ENCODE results near the gene SNX25. TPM values are rescaled to one million over a fixed set of nuclear protein-coding genes. Genes with fewer than 3 reads are reported as not detected.

SNX25 gene
- polyA plus RNA-seq, 1 of the 3 experiments (the other 2 are of a cell fraction), result 8.5 TPM

- Histone ChIP-seq H3K4me3 (ENCODE audit: low read depth in 2 of 2, low read length in 1 of 2) (no peak overlapping the region), H3K27ac (ENCODE audit: low read depth in 2 of 2, low read length in 1 of 2) (no peak overlapping the region), H2AFZ (ENCODE audit: low read depth) (no peak overlapping the region), H3K9me3 (no peaks in the 10 kb centered on the region), H3K36me3 (replicated peaks in 1 of 2; ENCODE audit: control insufficient read depth in 1 of 2, insufficient read depth in 2 of 2, low read length in 1 of 2) (peaks cover 52 to 63% of the 10 kb centered on the region in 2 experiments), H3K4me1 (ENCODE audit: control insufficient read depth in 1 of 2, insufficient read depth in 2 of 2, low read depth in 1 of 2, low read length in 1 of 2) (no peaks in the 10 kb centered on the region), H3K4me2 (no peak overlapping the region), H3K27me3 (ENCODE audit: insufficient read depth) (no peaks in the 10 kb centered on the region), H3F3A (replicated peaks; ENCODE audit: insufficient read depth) (peaks cover 21% of the 10 kb centered on the region), H3K9ac (no peak overlapping the region), H4K20me1 (ENCODE audit: insufficient read depth) (no peaks in the 10 kb centered on the region), H3K9me2 (no peaks in the 10 kb centered on the region), H3K79me2 (ENCODE audit: insufficient read depth) (no peaks in the 10 kb centered on the region)
- DNase-seq, result no peak
- ChIA-PET POLR2A (interaction anchor here (1.2 kb wide), 1 partner anchor 7 kb away, joined by 3 read pairs; the partner anchor contains the start of gene ANKRD37), CTCF (no interaction called here)
- TF ChIP-seq CHD2 (IDR thresholded peaks at IDR 0.05; ENCODE audit: low read length, partially characterized antibody) (no peak), CTCF (IDR thresholded peaks at IDR 0.05) (no peak), USF1 (IDR thresholded peaks at IDR 0.05; ENCODE audit: borderline replicate concordance, low read depth) (no peak), ZBTB33 (IDR thresholded peaks at IDR 0.05; ENCODE audit: borderline replicate concordance, low read depth) (no peak), EZH2phosphoT487 (IDR thresholded peaks at IDR 0.05; ENCODE audit: borderline replicate concordance, low read depth) (no peak), SMC3 (IDR thresholded peaks at IDR 0.05; ENCODE audit: low read depth, low read length) (no peak), ELF1 (IDR thresholded peaks at IDR 0.05) (no peak), EP300 (IDR thresholded peaks at IDR 0.05; ENCODE audit: borderline replicate concordance in 1 of 2, low read depth in 1 of 2, low read length in 1 of 2) (no peak), MXI1 (IDR thresholded peaks at IDR 0.05; ENCODE audit: low read depth, low read length) (no peak), GABPA (IDR thresholded peaks at IDR 0.05; ENCODE audit: low read depth) (no peak), FOXM1 (IDR thresholded peaks at IDR 0.05; ENCODE audit: low read depth) (no peak), FOSL2 (IDR thresholded peaks at IDR 0.05; ENCODE audit: borderline replicate concordance, low read depth) (no peak)
- TF ChIP-seq, protein P1, sequence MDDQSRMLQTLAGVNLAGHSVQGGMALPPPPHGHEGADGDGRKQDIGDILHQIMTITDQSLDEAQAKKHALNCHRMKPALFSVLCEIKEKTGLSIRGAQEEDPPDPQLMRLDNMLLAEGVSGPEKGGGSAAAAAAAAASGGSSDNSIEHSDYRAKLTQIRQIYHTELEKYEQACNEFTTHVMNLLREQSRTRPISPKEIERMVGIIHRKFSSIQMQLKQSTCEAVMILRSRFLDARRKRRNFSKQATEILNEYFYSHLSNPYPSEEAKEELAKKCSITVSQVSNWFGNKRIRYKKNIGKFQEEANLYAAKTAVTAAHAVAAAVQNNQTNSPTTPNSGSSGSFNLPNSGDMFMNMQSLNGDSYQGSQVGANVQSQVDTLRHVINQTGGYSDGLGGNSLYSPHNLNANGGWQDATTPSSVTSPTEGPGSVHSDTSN (IDR thresholded peaks at IDR 0.05), result no peak
- TF ChIP-seq, protein P2, sequence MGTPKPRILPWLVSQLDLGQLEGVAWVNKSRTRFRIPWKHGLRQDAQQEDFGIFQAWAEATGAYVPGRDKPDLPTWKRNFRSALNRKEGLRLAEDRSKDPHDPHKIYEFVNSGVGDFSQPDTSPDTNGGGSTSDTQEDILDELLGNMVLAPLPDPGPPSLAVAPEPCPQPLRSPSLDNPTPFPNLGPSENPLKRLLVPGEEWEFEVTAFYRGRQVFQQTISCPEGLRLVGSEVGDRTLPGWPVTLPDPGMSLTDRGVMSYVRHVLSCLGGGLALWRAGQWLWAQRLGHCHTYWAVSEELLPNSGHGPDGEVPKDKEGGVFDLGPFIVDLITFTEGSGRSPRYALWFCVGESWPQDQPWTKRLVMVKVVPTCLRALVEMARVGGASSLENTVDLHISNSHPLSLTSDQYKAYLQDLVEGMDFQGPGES (IDR thresholded peaks at IDR 0.05; ENCODE audit: low read depth, low read length), result no peak
- WGBS (ENCODE audit: low lambda C conversion rate), result 98% methylated on average over 4 of the region's 4 CpGs
These were observed 194.6 kb downstream of the SNX25 start for GRCh38 chr4:185404031-185404430.
